GM19351 (cell line): ENCODE data around the gene KCTD16.

ENCODE experiments used
- ATAC-seq: cut with Tn5 transposase; IDR thresholded peaks from one replicate; pipeline ENCODE4 v1.9.1; 2021; ENCODE audit warnings: mild to moderate bottlenecking, moderate library complexity; ENCODE audit not compliant: unreplicated experiment

Gene KCTD16

DNA sequence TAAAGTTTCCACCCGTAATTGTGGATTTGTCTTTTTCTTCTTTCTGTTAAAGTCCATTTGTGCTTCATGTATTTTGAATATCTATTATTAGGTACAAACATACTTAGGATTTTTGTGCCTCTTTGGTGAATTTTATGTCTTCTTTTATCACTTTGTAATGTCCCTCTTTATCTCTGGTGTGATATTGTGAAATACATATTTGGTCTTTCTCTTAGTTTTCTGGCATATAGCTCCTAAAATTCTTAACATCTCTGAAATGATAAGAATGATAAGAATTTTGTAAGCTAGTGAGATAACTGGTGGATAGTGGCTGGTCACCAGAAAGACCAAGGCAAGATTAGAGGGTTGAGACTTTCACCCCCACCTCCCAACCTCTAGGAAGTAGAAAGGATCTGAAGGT is 111.1 kb downstream of the KCTD16 start:
- ATAC-seq, result no peak

DNA sequence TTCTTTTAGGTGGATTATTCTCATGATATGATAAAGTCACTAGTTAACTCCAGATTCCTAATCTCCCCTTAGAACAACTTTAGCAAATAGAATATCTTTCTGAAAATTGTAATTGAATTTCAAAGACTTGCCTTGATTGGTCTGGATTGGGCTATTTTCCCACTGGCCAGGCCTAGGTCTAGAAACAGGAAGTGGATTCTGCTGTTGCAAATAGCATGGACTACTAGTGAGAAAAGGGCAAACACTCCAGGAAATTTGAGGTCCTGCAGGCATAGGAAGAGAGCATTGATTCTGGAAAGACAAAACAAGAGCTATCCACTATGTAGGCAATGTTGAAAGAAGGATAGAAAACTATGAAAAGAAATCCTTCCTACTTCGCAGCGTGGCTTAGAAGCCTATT is 113.4 kb downstream of the KCTD16 start:
- ATAC-seq, result no peak

DNA sequence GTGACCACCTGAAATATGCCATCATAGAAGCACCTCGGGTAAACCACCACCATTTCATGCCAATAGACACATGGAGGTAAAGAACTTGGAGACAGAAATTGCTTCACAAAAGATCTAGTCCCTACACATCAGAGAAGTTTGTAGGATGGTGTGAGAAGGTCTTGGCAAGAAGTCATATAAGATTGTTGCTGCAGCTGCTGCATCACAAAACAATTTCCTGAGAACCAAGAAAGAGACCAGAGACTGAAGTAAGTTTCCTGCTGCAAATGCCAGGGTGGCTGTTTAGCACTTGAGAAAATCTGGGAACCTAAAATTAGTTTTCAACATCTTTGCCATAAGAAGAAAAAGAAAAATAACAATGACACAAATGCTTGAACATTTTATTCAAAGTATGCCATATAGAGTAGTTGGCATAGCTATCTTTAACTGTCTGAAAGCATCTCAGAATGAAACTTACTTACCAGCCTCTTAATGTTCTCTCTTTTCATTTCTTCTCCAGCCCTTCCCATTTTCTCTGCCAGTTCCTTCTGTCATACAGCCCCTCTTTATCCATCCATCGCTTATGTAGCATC is 114.3 kb downstream of the KCTD16 start:
- no peak for ATAC-seq

DNA sequence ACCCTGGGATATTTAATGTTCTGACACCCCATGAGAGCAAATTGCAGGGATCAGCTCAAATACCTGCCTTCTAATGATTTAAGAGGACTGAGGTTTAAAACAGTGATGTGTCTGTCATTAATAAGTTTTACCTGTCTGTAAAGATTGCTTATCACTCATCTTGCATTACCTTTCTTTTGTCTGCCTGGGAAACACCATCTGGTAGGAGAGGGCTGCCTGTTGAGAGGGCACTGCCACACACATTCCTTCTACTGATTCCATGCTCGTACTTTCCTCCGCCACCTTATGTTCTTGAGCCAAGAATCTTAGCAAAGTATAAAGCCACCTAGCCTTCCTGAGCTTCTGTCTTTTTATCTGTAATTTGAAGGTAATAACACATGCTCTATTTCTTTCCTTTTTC is 118.6 kb downstream of the KCTD16 start:
- no peak for ATAC-seq

DNA sequence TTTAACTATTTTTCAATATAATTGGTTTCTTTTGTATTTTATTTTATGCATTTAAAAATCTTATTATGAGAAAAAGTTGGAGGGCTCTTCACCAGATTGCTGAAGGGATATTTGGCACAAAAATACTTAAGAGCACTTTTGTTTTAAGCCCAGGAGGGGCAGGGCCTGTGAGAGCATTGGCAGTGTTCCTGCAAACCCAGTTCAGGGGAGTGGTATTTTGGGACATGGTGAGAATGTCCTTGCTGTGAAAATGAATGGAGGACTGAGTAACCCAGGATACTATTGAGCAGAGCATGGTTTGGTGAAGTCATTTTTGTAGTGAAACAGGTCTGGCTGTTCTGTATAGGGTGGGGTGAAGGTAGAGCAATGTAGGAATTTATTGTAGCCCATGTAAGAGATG is 121.4 kb downstream of the KCTD16 start:
- no peak for ATAC-seq

DNA sequence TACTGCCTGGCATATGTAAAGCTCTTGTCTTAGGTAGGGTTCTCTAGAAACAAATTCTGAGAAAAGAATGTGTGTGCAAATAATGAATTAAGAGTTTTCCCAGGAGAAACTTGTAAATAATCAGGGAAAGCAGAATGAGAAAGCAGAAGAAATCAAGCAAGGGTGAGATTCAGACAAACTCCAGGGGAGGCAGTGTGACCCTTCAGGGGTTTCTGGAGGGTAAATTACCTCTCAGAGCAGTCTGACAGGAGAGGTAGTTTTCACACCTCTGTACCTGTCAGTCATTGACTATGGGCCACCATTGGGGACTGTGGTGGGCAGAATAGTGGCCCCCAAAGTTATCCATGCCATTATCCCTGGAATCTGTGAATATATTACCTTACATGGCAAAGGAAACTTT is 124.6 kb downstream of the KCTD16 start:
- ATAC-seq, result no peak

DNA sequence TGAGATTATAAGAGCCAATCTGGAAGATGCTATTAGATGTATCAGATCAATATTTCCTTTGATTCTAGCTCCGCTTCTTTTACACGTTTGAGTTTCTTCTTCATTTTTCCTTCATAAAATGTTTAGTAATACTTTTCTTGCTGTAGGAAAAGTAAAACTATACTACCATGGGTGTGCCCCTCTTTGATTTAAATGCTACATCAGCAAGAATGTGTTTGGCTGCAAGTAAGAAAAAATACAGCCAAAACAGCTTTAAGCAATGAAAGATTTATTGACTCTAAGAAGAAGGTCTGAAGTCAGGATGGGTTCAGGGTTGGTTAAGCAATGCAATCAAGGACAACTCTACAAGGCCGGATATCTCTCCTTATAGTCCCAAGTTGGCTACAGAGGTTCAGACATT is 126.4 kb downstream of the KCTD16 start:
- no peak for ATAC-seq

DNA sequence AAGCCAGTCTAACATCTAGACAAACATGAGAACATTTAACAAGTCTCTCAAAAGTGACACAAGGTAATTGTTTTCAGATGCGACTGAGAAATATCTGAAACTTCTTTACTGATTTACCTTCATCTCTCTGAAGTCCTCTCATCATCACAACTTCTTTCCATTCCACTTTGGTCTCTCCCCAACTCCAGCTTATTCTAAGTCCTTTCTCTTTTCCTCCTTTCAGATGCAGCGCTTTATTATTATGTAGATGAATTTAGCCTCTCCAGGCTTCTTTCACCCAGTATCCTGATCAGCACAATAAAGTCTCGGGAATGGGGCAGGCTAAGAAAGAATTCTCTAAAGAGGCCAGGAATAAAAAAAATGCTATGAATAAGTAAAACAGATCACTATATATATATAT is 128.0 kb downstream of the KCTD16 start:
- ATAC-seq, result no peak

DNA sequence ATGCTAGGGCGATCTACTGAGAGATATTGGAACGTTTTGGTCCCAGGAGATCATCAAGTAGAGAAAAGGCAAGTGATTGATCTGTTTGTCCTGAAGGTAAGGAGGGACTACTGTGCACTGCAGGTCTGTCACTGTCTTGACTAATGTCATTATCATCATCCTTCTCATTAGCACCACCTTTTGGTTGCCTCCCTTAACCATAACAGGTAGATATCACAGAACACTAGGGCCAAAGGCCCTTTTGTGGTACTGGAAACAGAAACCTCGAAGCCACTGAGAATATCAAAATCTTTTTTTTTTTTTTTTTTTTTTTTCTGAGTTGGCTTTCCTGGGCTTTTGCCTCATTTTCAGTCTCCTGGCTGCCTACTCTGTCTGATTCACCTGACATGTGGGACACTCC is 134.0 kb downstream of the KCTD16 start:
- peak; percentile 66 for ATAC-seq

DNA sequence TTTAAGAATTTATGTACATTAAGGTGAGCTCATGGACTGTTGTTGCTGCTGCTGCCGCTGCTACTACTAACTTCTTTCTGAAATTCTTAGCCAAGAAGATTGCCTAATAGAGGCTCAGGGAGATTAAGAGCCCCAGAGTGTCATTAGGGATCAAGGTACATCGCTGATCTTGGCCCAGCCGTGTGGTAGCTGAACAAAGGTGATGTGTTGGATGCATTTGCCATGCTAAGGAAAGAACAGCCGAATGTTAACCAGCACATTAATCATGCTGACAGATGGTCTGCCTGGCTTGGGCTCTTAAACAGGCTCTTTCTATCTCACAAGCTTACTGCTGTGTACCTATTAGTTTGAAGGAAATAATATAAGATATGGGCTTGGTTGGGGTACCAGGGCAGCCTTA is 137.1 kb downstream of the KCTD16 start:
- ATAC-seq, result no peak

DNA sequence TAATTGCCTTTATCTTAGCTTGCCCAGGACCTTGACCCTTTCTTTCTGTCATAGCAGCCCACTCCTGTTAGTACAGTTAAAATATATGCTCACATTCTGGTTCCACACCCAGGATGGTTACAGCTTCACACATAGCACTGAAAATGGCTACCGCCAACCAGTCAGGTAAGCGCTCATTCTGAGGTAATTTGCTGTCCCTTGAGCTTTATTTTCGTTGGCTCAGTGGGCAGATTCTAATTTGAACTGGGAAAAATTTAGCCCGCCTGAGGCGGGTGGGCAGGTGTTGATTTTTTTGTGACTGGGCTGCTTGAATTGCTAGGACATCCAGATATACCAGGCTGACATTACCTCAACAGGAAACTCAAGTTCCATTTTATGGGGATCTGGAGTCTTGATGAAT is 137.5 kb downstream of the KCTD16 start:
- no peak for ATAC-seq

DNA sequence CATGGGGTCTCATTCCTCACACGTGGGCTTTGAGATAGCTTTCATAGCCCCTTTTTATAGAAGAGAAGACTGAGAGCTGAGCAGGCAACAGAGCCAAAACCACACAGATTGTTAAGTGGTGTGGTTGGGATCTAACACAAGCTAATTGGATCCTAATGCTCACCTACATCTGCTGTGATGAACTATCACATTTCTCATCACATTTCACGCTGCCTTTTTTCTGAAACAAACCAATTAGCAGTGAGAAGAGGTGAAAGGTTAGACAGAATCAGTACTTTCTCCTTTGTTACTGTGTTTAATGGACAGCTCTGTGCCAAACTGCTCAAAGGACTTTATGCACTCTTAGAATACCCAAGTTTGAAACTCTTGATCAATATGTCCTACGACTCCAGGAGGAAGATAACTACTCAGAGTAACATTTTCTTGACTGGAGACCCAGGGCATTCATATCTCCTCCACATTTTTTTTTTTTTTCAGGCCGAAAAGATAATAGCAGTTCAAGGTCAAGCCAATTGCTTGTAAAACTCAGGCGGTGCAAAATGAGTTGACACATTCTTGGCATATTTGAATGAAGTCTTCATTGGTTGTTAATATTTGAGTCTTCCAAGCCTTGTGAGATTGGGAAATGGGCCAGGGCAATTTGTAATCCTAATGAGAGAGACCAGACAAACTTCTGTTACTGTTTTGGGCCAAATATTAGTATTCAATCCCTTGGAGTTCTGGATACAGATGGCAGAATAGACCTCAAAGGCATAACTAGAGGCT is 138.4 kb downstream of the KCTD16 start:
- no peak for ATAC-seq

DNA sequence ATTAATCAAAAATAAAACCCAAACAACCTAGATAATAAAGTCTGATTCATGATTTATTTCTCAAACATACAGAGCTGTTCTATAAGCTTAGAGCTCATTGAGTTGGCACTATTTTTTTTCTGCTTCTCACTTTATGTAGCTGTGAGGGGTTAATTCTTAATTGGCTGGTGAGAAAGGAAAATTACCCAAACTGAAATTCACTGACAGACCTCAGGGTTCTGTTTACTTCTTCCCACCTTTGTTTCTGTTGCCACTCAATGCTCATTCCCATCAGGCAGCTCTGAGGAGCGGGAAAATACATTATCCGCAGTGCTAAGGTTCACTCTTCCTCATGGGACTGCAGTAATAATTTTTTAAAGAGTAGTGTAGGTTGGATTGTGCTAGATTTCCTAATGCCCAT is 139.9 kb downstream of the KCTD16 start:
- no peak for ATAC-seq

DNA sequence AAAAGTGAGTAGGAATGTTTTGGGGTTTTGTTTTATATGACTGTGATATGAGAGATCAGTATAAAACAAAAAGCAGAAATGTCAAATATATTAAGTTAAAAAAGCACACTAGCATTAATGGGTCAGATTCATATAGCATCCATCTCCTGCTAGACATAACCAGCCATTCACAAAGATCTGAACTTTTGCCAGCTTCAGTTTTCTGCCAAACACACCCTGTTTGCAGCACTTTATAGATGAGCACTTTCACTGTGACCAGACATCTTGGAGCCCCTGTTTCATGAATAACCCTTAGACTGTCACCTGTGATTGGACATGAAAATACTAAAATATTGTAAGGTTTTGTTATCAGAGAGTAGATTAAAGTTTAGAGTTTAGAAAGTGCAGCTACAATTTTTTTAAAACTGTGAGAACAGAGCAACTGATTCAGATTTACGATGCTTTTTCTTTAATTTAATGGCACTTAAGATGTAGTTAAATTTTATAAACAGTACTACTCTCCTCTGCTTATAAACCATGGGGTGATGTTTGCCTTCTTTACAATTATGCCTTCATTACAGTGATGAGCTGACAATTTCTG is 142.6 kb downstream of the KCTD16 start:
- ATAC-seq, result no peak

DNA sequence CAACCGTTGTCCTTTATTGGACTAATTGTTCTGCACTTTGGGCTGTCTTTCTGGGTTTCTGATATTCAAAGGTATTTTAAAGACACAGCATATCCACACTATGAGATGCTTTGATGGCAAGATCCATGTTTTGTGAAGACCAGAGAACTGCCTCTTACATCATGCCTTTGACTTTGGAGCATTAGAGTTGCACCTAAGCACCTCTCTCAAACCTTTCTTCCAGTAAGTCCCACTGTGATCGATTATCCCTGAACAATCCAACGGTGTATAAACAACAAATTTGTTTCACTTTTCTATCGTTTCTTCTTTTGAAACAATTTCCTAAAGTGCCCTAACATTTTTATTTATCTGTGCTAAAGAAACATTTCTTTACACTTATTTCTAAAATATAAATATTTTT is 144.4 kb downstream of the KCTD16 start:
- ATAC-seq, result no peak

DNA sequence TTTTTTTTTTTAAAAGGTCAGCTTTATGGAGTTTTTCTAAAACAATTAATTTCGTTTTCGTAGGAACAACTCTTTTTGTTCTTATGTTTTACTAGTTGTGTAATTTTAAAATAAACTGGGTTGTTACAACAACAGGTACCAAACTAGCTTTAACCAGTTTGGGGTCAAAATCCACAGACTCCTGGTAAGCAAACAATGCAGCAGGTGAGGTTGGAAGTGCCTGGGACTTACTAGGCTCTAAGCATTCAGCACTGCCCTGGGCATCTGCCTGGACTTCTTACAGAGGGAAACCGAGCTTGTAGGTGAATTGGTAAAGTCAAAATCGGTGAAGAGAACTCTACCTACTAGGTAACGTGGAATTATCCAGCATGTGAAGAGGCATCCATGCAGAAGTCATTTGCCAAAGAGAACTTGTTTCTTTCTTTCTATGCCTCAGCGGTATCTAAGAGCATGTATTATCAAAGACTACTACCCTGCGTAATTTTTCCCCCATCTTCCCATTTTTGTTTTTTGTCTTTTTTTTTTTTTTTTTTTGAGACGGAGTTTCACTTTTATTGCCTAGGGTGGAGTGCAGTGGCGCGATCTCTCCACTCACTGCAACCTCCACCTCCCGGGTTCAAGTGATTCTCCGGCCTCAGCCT is 145.4 kb downstream of the KCTD16 start:
- ATAC-seq, result no peak

DNA sequence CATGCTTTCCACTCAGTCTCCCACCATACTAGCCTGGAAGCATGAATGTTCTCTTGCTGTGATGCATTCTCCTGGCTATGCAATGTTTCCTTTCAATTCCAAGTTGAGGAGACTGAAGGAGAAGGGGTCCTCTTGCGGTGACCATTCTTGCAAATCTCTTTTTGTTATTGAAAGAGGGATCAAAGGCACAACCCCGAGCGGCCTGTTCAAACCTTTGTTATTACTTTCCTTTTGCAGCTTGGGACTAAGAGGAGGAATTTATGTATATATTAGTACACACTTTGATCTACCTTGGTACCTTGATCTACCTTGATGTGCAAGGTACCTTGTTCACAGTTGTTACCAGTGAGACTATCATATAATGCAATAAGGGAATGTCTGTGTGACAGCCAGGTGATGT is 147.3 kb downstream of the KCTD16 start:
- no peak for ATAC-seq

DNA sequence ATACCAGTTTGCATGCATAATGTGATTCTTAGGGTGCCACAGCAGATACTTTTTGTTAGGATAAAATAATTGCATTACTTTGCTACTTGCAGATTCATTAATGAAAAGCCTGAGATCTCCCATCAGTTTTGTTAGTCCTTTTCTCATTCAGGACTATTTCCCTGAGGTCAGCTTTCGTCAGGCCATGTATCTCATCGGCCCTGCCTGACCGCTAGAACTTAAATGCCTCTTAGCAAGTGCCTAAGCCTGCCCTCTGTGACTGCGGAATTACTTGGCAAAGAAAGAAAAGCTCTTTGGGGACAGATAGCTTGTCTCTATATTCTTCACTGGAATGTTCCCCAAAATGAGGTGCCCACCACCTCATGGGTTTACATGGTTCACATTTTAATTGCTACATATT is 147.8 kb downstream of the KCTD16 start:
- no peak for ATAC-seq

DNA sequence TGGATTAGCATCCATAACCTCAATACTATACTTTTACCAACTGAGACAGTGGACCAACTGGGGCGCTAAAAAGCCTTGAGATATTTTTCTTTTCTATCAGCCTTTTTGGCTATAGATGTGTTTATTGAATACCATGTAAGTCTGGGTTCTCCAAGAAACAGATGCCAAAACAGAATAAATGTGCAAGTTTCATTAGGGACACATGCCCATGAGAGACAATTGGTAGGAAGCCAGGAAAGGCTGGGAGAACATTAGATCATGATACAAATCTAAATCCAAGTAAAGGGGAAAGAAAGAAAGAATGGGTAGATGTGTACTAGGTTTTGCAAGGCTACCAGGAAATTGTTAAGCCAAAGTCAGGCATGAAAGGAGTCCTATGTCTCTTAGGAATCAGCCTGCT is 152.5 kb downstream of the KCTD16 start:
- ATAC-seq, result no peak

DNA sequence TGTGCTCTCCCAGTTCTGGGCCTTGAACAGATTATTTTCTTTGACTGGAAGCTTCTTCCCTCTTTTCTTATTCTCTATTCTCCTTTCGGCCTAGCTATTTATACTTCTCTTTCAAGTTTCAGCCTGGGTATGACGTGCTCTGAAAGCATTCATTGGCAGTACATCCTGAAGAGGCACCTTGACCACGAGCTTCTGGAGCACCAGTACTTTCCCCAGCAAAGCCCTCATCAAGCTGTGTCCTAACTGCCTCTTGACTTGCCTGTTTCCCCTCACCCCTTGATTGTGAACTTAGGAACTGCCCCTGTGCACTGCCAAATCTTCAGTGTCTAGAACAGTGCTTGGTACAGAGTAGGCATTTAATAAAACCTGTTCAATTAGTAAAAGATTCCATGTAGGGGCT is 154.9 kb downstream of the KCTD16 start:
- no peak for ATAC-seq

DNA sequence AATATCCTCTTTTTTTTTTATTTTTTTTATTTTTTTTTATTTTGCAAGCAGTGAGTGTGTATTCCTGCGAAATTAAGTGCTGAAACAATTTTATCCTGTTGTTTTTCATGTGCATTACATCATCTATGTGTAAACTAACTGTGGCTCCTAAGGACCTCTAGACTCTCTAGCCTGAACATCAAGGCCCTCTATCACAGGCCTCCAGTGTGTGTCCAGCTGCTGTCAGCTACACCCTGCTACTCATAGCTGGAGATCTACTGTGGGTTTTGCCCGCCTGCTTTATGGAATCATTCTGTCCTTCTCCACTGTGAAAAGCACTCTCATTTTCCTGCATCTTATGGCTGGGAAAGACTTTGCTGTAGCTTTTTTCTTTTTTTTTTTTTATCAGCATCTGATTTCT is 157.8 kb downstream of the KCTD16 start:
- ATAC-seq, result no peak

DNA sequence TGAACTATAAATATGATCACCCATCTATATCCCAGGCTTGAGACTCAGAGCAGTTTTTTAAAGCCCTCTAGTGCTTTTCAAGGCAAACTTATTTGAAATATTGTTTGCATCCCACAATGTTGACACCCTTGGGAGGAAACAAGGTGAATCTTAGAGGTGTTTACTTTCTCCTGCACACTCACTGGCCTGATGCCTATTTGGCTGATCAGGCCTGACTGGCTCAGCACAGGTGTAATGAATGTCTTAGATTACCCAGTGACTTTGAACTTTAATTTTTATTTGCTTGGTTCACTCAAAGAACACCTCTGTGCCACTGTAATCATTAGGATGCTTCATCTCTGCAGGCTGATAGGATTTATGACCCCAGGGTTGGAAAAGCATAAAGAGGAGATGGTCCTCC is 158.3 kb downstream of the KCTD16 start:
- no peak for ATAC-seq
